ENCODE measurements around the gene SNX17. TPM values are rescaled to one million over a fixed set of nuclear protein-coding genes. Genes with fewer than 3 reads are reported as not detected.
A peak's percentile ranks its signal among the peaks of the same experiment; 100 is the strongest.

The SNX17 gene
- total and polyA plus RNA-seq, 2 of the 13 experiments (the other 11 are each of a cell fraction or from before 2014, with no cell fraction given) = 75.0 to 109 TPM

DNA sequence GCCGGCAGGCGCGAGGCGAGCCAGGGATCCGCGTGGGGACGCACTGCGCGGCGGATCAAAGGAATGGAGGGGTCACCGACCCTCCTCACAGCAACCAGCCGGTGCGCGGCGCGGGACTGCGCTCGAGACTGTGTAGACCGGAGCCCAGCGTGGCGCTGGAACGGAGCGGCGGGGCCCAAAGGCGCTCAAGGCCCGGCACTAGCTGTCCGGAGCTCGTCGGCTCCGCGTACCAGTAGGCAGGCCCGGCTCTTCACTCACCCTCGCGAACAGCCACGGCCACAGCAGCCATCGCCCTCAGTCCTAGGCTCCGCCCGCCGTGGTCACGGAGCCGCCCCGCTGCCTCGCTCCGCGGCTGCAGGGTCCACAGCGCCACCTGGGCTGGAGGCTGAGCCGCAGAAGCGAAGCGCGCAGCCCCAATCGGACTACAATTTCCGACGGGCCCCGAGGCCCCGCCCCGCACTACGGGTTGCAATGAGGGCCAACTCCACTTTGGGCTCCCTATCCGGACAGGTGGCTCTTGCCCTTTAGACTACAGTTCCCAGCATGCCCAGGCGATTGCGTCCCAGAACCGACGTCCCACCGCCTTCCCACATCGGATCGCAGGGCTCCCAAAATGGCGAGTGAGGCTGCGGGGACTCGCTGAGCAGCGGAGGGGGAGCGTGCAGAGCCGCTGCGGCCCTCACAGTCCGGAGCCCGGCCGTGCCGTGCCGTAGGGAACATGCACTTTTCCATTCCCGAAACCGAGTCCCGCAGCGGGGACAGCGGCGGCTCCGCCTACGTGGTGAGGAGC is at the start of gene SNX17, which contains the start of gene EIF2B4 (continued):
- peak; percentile 97 for TF ChIP-seq KAT8 (CRISPR knock-in tag; IDR thresholded peaks at IDR 0.05)
- peak; percentile 85 for TF ChIP-seq RXRB (CRISPR knock-in tag; IDR thresholded peaks at IDR 0.05; ENCODE audit: borderline replicate concordance)
- TF ChIP-seq, protein P1, sequence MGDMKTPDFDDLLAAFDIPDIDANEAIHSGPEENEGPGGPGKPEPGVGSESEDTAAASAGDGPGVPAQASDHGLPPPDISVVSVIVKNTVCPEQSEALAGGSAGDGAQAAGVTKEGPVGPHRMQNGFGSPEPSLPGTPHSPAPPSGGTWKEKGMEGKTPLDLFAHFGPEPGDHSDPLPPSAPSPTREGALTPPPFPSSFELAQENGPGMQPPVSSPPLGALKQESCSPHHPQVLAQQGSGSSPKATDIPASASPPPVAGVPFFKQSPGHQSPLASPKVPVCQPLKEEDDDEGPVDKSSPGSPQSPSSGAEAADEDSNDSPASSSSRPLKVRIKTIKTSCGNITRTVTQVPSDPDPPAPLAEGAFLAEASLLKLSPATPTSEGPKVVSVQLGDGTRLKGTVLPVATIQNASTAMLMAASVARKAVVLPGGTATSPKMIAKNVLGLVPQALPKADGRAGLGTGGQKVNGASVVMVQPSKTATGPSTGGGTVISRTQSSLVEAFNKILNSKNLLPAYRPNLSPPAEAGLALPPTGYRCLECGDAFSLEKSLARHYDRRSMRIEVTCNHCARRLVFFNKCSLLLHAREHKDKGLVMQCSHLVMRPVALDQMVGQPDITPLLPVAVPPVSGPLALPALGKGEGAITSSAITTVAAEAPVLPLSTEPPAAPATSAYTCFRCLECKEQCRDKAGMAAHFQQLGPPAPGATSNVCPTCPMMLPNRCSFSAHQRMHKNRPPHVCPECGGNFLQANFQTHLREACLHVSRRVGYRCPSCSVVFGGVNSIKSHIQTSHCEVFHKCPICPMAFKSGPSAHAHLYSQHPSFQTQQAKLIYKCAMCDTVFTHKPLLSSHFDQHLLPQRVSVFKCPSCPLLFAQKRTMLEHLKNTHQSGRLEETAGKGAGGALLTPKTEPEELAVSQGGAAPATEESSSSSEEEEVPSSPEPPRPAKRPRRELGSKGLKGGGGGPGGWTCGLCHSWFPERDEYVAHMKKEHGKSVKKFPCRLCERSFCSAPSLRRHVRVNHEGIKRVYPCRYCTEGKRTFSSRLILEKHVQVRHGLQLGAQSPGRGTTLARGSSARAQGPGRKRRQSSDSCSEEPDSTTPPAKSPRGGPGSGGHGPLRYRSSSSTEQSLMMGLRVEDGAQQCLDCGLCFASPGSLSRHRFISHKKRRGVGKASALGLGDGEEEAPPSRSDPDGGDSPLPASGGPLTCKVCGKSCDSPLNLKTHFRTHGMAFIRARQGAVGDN (CRISPR knock-in tag; IDR thresholded peaks at IDR 0.05) = peak; percentile 93
- TF ChIP-seq CEBPB (IDR thresholded peaks at IDR 0.05; ENCODE audit: borderline replicate concordance, low read depth, low read length) = peak; percentile 78
- TF ChIP-seq KAT7 (CRISPR knock-in tag; IDR thresholded peaks at IDR 0.05; ENCODE audit: borderline replicate concordance) = peak; percentile 96; the same call in 1 of the 2 replicates
- TF ChIP-seq ELF3 (CRISPR knock-in tag; IDR thresholded peaks at IDR 0.05) = peak; percentile 48; the same call in 1 of the 2 replicates
- peak; percentile 60 for TF ChIP-seq ZNF232 (CRISPR knock-in tag; IDR thresholded peaks at IDR 0.05; ENCODE audit: borderline replicate concordance)
- peak; percentile 90 for TF ChIP-seq ARHGAP35 (CRISPR knock-in tag; IDR thresholded peaks at IDR 0.05; ENCODE audit: borderline replicate concordance)
- TF ChIP-seq TP53 (CRISPR knock-in tag; conservative IDR thresholded peaks at IDR 0.05) = peak; percentile 92
- TF ChIP-seq, protein P2, sequence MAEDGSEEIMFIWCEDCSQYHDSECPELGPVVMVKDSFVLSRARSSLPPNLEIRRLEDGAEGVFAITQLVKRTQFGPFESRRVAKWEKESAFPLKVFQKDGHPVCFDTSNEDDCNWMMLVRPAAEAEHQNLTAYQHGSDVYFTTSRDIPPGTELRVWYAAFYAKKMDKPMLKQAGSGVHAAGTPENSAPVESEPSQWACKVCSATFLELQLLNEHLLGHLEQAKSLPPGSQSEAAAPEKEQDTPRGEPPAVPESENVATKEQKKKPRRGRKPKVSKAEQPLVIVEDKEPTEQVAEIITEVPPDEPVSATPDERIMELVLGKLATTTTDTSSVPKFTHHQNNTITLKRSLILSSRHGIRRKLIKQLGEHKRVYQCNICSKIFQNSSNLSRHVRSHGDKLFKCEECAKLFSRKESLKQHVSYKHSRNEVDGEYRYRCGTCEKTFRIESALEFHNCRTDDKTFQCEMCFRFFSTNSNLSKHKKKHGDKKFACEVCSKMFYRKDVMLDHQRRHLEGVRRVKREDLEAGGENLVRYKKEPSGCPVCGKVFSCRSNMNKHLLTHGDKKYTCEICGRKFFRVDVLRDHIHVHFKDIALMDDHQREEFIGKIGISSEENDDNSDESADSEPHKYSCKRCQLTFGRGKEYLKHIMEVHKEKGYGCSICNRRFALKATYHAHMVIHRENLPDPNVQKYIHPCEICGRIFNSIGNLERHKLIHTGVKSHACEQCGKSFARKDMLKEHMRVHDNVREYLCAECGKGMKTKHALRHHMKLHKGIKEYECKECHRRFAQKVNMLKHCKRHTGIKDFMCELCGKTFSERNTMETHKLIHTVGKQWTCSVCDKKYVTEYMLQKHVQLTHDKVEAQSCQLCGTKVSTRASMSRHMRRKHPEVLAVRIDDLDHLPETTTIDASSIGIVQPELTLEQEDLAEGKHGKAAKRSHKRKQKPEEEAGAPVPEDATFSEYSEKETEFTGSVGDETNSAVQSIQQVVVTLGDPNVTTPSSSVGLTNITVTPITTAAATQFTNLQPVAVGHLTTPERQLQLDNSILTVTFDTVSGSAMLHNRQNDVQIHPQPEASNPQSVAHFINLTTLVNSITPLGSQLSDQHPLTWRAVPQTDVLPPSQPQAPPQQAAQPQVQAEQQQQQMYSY (CRISPR knock-in tag; IDR thresholded peaks at IDR 0.05) = peak; percentile 71
- TF ChIP-seq, protein P3, sequence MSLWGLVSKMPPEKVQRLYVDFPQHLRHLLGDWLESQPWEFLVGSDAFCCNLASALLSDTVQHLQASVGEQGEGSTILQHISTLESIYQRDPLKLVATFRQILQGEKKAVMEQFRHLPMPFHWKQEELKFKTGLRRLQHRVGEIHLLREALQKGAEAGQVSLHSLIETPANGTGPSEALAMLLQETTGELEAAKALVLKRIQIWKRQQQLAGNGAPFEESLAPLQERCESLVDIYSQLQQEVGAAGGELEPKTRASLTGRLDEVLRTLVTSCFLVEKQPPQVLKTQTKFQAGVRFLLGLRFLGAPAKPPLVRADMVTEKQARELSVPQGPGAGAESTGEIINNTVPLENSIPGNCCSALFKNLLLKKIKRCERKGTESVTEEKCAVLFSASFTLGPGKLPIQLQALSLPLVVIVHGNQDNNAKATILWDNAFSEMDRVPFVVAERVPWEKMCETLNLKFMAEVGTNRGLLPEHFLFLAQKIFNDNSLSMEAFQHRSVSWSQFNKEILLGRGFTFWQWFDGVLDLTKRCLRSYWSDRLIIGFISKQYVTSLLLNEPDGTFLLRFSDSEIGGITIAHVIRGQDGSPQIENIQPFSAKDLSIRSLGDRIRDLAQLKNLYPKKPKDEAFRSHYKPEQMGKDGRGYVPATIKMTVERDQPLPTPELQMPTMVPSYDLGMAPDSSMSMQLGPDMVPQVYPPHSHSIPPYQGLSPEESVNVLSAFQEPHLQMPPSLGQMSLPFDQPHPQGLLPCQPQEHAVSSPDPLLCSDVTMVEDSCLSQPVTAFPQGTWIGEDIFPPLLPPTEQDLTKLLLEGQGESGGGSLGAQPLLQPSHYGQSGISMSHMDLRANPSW (CRISPR knock-in tag; IDR thresholded peaks at IDR 0.05; ENCODE audit: borderline replicate concordance) = peak; percentile 97
- peak; percentile 78 for TF ChIP-seq SOX5 (CRISPR knock-in tag; IDR thresholded peaks at IDR 0.05; ENCODE audit: borderline replicate concordance)
- TF ChIP-seq NFYC (CRISPR knock-in tag; IDR thresholded peaks at IDR 0.05) = peak; percentile 55; the same call in 1 of the 2 replicates
- no peak for TF ChIP-seq HOXA7 (CRISPR knock-in tag; IDR thresholded peaks at IDR 0.05)

Measured in HepG2 (cell line).